WERI-Rb-1 (cell line): ENCODE results near the gene FAM163B.

Experiments
- DNase-seq: peaks from one replicate; pipeline ENCODE4 v3.0.0-alpha.2; 2020
- H3K27ac ChIP-seq: fragments of 250-450 bp; sonication (Bioruptor Pico); 2 replicates; pipeline ENCODE4 v1.5.1; 2020; ENCODE audit warnings: mild to moderate bottlenecking, moderate library complexity
- H3K27me3 ChIP-seq: fragments of 250-450 bp; sonication (Bioruptor Pico); 2 replicates; pipeline ENCODE4 v1.5.1; 2021; ENCODE audit warnings: mild to moderate bottlenecking, low read depth, moderate library complexity; ENCODE audit not compliant: insufficient read depth, severe bottlenecking
- H3K36me3 ChIP-seq: fragments of 250-450 bp; sonication (Bioruptor Pico); 2 replicates; pipeline ENCODE4 v1.5.1; 2020; ENCODE audit warnings: mild to moderate bottlenecking, moderate library complexity
- H3K4me3 ChIP-seq: 2 replicates; pipeline ENCODE4 v1.5.1; 2011; ENCODE audit warnings: low read depth, mild to moderate bottlenecking, control low read depth, low read length
- H3K9me3 ChIP-seq: fragments of 250-450 bp; sonication (Bioruptor Pico); 2 replicates; pipeline ENCODE4 v1.5.1; 2021; ENCODE audit warnings: mild to moderate bottlenecking, moderate library complexity; ENCODE audit not compliant: severe bottlenecking
- TF ChIP-seq, protein P1 (sequence below): IDR thresholded peaks from 2 replicates; pipeline ENCODE4 v1.5.1; 2011; ENCODE audit warnings: low read depth, mild to moderate bottlenecking, control low read depth, inconsistent platforms, low read length

FAM163B gene

DNA sequence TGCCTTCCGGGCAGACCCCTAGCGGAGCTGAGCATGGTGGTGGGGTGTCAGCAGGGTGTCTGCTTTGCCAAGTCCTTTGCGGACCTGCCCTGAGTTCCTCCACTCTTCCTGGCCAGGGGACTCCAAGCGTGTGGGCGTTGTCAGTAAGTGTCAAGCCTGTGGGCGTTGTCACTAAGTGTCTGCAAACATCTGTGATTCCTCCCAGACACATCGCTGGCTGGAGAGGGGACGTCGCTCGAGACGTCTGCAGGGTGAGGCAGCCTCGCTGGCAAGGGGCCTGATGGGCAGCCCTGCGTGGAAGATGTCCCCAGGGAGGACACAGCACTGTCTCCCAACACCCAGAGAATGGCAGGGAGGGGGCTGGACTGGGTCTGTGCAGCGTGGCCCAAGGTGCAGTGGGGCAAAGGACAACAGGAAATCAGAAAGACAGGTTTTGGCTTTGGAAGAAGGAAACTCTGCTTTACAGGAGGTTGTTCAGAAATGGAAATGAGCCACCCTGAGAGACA, 45.8 kb downstream of the FAM163B start:
- no peaks in the 10 kb centered on the region for H3K36me3 ChIP-seq
- DNase-seq, result no peak
- no peaks in the 10 kb centered on the region for H3K9me3 ChIP-seq
- no peaks in the 10 kb centered on the region for H3K27me3 ChIP-seq
- H3K4me3 ChIP-seq, result no peak overlapping the region
- TF ChIP-seq, protein P1, sequence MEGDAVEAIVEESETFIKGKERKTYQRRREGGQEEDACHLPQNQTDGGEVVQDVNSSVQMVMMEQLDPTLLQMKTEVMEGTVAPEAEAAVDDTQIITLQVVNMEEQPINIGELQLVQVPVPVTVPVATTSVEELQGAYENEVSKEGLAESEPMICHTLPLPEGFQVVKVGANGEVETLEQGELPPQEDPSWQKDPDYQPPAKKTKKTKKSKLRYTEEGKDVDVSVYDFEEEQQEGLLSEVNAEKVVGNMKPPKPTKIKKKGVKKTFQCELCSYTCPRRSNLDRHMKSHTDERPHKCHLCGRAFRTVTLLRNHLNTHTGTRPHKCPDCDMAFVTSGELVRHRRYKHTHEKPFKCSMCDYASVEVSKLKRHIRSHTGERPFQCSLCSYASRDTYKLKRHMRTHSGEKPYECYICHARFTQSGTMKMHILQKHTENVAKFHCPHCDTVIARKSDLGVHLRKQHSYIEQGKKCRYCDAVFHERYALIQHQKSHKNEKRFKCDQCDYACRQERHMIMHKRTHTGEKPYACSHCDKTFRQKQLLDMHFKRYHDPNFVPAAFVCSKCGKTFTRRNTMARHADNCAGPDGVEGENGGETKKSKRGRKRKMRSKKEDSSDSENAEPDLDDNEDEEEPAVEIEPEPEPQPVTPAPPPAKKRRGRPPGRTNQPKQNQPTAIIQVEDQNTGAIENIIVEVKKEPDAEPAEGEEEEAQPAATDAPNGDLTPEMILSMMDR, result no peak
- no peak overlapping the region for H3K27ac ChIP-seq

DNA sequence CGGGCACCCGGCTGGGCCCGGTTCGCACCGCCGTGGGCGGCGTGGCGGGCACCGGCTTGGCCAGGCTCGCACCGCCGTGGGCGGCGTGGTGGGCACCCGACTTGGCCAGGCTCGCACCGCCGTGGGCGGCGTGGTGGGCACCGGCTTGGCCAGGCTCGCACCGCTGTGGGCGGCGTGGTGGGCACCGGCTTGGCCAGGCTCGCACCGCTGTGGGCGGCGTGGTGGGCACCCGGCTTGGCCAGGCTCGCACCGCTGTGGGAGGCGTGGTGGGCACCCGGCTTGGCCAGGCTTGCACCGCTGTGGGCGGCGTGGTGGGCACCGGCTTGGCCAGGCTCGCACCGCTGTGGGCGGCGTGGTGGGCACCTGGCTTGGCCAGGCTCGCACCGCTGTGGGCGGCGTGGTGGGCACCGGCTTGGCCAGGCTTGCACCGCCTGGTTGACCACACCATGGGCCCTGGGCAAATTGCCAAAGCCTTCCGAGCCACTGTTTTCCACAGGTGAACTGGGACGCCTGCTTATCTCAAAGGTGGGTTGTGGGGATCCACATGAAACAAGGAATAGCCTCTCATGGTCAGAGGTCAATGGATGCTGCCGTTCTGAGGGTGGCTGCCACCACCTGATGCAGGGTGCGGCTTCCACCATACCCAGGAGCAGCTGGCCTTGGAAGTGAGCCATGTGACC, 46.4 kb downstream of the FAM163B start:
- Histone ChIP-seq H3K4me3 (no peak overlapping the region), H3K36me3 (no peaks in the 10 kb centered on the region), H3K9me3 (no peaks in the 10 kb centered on the region), H3K27ac (no peak overlapping the region), H3K27me3 (no peaks in the 10 kb centered on the region)
- DNase-seq, result no peak
- TF ChIP-seq, protein P1, result no peak

DNA sequence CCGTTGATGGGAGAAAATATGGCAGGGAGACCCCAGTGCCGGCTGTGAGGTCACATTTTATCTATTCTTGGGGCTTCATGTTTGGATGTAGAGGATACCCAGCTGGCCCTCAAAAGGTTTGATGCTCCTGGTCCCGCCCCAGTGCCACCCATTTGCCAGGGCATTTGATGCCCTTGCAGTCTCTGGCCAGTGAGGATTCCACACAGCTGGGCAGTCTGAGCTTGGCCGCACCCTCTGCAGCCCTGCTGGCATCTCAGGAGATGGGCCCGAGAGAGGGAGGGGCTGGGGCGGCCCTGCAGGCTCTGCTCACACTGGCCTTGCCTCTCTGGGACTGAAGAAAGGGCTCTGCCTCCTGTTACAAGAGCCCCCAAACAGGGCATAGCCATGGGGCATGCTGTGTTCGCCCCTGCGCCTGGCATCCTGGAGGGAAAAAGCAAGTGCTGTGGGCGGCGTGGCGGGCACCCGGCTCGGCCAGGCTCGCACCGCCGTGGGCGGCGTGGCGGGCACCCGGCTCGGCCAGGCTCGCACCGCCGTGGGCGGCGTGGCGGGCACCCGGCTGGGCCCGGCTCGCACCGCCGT, 47.1 kb downstream of the FAM163B start:
- no peak for DNase-seq
- Histone ChIP-seq H3K9me3 (no peaks in the 10 kb centered on the region), H3K27ac (no peak overlapping the region), H3K27me3 (no peaks in the 10 kb centered on the region), H3K4me3 (no peak overlapping the region), H3K36me3 (no peaks in the 10 kb centered on the region)
- TF ChIP-seq, protein P1, result no peak

DNA sequence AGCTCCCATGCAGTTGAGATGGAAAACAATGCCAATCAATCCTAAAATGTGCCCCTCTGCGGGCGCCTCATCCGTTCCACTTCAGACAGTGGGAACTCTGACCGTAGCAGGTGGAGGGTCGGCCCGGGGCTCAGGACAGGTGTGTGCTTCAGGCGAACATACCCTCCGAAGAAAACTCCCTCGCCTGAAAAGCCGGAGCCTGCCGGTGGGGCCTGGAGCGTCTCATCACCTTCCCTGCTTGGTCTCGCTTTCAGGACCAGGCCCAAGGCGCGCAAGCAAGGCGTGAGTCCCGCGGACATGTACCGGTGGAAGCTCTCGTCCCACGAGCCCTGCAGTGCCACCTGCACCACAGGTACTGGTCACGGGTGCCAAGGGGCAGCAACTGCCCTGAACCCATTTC, 48.2 kb downstream of the FAM163B start:
- H3K36me3 ChIP-seq, result no peaks in the 10 kb centered on the region
- no peak overlapping the region for H3K27ac ChIP-seq
- TF ChIP-seq, protein P1, result no peak
- H3K27me3 ChIP-seq, result no peaks in the 10 kb centered on the region
- H3K9me3 ChIP-seq, result no peaks in the 10 kb centered on the region
- no peak for DNase-seq
- H3K4me3 ChIP-seq, result no peak overlapping the region

DNA sequence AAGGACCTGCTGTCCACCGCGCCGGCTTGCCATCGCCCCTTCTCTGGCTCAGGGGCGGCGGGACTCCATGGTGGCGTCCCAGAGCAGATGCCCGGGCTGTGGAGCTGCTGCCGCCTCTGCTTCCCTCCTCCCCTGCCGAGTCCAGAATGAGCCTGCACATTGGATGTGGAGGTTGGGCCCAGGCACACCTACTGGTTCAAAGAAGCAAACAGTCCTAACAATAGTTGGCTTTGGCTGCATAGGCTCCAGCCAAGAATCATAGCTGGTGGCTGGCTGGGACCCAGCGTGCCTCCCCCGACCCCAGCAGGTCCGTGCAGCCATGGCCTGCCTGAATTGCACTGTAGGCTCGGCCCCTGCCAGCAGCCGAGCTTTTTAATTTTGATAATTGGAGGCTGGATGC, 48.9 kb downstream of the FAM163B start:
- H3K27ac ChIP-seq, result no peak overlapping the region
- H3K27me3 ChIP-seq, result no peaks in the 10 kb centered on the region
- TF ChIP-seq, protein P1, result no peak
- no peak for DNase-seq
- H3K36me3 ChIP-seq, result no peaks in the 10 kb centered on the region
- no peak overlapping the region for H3K4me3 ChIP-seq
- H3K9me3 ChIP-seq, result no peaks in the 10 kb centered on the region
